Measurements from ENCODE around the gene BEX3.

- TF ChIP-seq EZH2 (IDR thresholded peaks at IDR 0.05; ENCODE audit: insufficient read depth, poor library complexity, severe bottlenecking) (no peak), EZH2phosphoT487 (IDR thresholded peaks at IDR 0.05; ENCODE audit: insufficient read depth, low read depth) (no peak)
These were observed 38.2 kb downstream of the BEX3 start for GRCh38 chrX:103414561-103414960.

Data from GM23248 (cell line).